Esophagus squamous epithelium (tissue), 5 donors: ENCODE measurements around the gene CADPS. TPM values are rescaled to one million over a fixed set of nuclear protein-coding genes. Genes with fewer than 3 reads are reported as not detected.

ENCODE experiments used
- DNase-seq: peaks from one replicate; lab custom pipeline; 2025; lab: John Stamatoyannopoulos, UW
- H3K27ac ChIP-seq, 4 donors: fragments of 200-600 bp; sonication (generic); one replicate each; pipeline ENCODE4 v1.5.1; 2016 to 2019; ENCODE audit warnings: mild to moderate bottlenecking in 1 of 4
- H3K27me3 ChIP-seq, 4 donors: fragments of 200-600 bp; sonication (generic); 1 replicate in 3 of 4; 2 replicates in 1 of 4; pipeline versions ENCODE4 v1.5.1 to v1.6.0; 2017 to 2021; ENCODE audit warnings: antibody characterized with exemption in 1 of 4
- H3K36me3 ChIP-seq, 3 donors: fragments of 200-600 bp; sonication (generic); one replicate each; pipeline ENCODE4 v1.5.1; 2016 to 2019
- H3K4me1 ChIP-seq, 3 donors: fragments of 200-600 bp; sonication (generic); one replicate each; pipeline ENCODE4 v1.5.1; 2017 to 2019
- H3K4me3 ChIP-seq, 4 donors: fragments of 200-600 bp; sonication (generic); 1 replicate in 3 of 4; 2 replicates in 1 of 4; pipeline ENCODE4 v1.5.1; 2016 to 2019; ENCODE audit warnings: mild to moderate bottlenecking in 2 of 4, moderate library complexity in 1 of 4
- H3K9me3 ChIP-seq, 3 donors: fragments of 200-600 bp; sonication (generic); one replicate each; pipeline ENCODE4 v1.5.1; 2016 to 2019
- CTCF ChIP-seq, 6 experiments: fragments of 450-650 bp in 4 of 6; fragments of 200-600 bp in 2 of 6; sonication (generic) in 2 of 6; IDR thresholded peaks; one replicate each; pipeline ENCODE4 v1.5.1; 2016 to 2019; ENCODE audit warnings: antibody characterized with exemption in 6 of 6, mild to moderate bottlenecking in 4 of 6, moderate library complexity in 4 of 6
- POLR2A ChIP-seq, 4 donors: fragments of 450-650 bp; IDR thresholded peaks; one replicate each; pipeline ENCODE4 v1.6.1; 2017; ENCODE audit warnings: antibody characterized with exemption in 4 of 4, mild to moderate bottlenecking in 4 of 4, moderate library complexity in 3 of 4
- WGBS, 2 donors: methylation state at CpG; one replicate each; pipeline ENCODE4 v1.1.5; 2018; 5-methylcytosine and 5-hydroxymethylcytosine counted together
- intact Hi-C: fragments of 100-400 bp; cut with DNase I; formaldehyde crosslinking; loops from one replicate; pipeline ENCODE4 v1.15.0; 2022
- small RNA-seq, 4 donors: library from RNA; depleted of rRNA; stranded (forward); fragments of <200 nt; gene quantifications; one replicate each; pipeline ENCODE3, GENCODE V24; 2016
- total RNA-seq, 4 donors: library from RNA; depleted of rRNA; stranded (reverse); fragments of >200 nt; gene quantifications; one replicate each; pipeline ENCODE4 v1.1.0, GENCODE V29; 2016
- donor health status: DM: yes; HTN: yes; CAD: no.

Gene CADPS
- total RNA-seq, 4 donors from 2014 or later = 0.09 to 4.8 TPM; not detected in 2

- Histone ChIP-seq H3K9me3 (no peaks in the 10 kb centered on the region), H3K27ac (no peak overlapping the region), H3K4me3 (no peak overlapping the region), H3K27me3 (peaks cover 0 to 65% (median 0%) of the 10 kb centered on the region in 4 donors), H3K4me1 (no peaks in the 10 kb centered on the region), H3K36me3 (no peaks in the 10 kb centered on the region)
- WGBS, 2 donors = 53 to 63% methylated on average over 3 of the region's 3 CpGs
- no peak for TF ChIP-seq POLR2A (IDR thresholded peaks at IDR 0.05)
- TF ChIP-seq CTCF (IDR thresholded peaks at IDR 0.05) = no peak
- intact Hi-C loops = no loop called here
- DNase-seq = no peak
Observed at GRCh38 chr3:62355703-62356102, 519.5 kb downstream of the CADPS start.

Small RNA genes within 50 kb of the gene (small RNA-seq; reads per million reads assigned to genes)
- 0 reads per million in 4 donors for gene RN7SL863P
- gene RNU6-139P = 0 reads per million in 4 donors
